OCI-LY3 (cell line): ENCODE measurements around the gene CTSE.
"Not testable (repeated sequence)": the region's sequence is repeated elsewhere in the genome, so short reads cannot be mapped to it uniquely, and the experiment has no call there.

Experiments used
- H2AFZ ChIP-seq: fragments of 200-600, 300-600 bp; shearing (Covaris generic); 2 replicates; pipeline ENCODE4 v1.6.0; 2014; ENCODE audit warnings: antibody characterized with exemption, low read depth, low read length
- H3K27ac ChIP-seq: fragments of 200-600, 300-600 bp; sonication (generic); 2 replicates; pipeline ENCODE4 v1.5.1; 2014; ENCODE audit warnings: mild to moderate bottlenecking, low read length, moderate library complexity, mixed read lengths
- H3K27me3 ChIP-seq: fragments of 200-600, 300-600 bp; sonication (generic); 2 replicates; pipeline ENCODE4 v1.6.1; 2014; ENCODE audit warnings: low read depth, low read length, mixed read lengths
- H3K36me3 ChIP-seq: fragments of 200-600, 300-600 bp; sonication (generic); replicated peaks from 2 replicates; pipeline ENCODE3; 2014; ENCODE audit warnings: low read depth, low read length, mixed read lengths
- H3K4me1 ChIP-seq: fragments of 300-600, 200-600 bp; sonication (generic); 2 replicates; pipeline ENCODE4 v1.6.1; 2014; ENCODE audit warnings: low read length, mixed read lengths
- H3K4me2 ChIP-seq: fragments of 200-600, 300-600 bp; sonication (generic); 2 replicates; pipeline ENCODE4 v1.6.1; 2014; ENCODE audit warnings: low read length, mixed read lengths
- H3K4me3 ChIP-seq: fragments of 300-600, 200-600 bp; sonication (generic); 2 replicates; pipeline ENCODE4 v1.5.1; 2014; ENCODE audit warnings: antibody characterized with exemption, mild to moderate bottlenecking, low read length, moderate library complexity
- H3K79me2 ChIP-seq: fragments of 300-600, 200-600 bp; shearing (Covaris generic); 2 replicates; pipeline ENCODE4 v1.6.1; 2014; ENCODE audit warnings: mild to moderate bottlenecking, low read length, mixed read lengths
- H3K9ac ChIP-seq: fragments of 300-600, 200-600 bp; shearing (Covaris generic); 2 replicates; pipeline ENCODE4 v1.6.0; 2014; ENCODE audit warnings: mild to moderate bottlenecking, low read length, moderate library complexity
- H3K9me3 ChIP-seq: fragments of 200-600, 300-600 bp; shearing (Covaris generic); 2 replicates; pipeline ENCODE4 v1.6.1; 2014; ENCODE audit warnings: low read length, mixed read lengths; ENCODE audit not compliant: insufficient read depth
- H4K20me1 ChIP-seq: fragments of 200-600, 300-600 bp; sonication (generic); 2 replicates; pipeline ENCODE4 v1.6.1; 2016; ENCODE audit warnings: low read length, mixed read lengths; ENCODE audit not compliant: insufficient read depth
- EZH2phosphoT487 ChIP-seq: fragments of 200-600 bp; shearing (Covaris generic); IDR thresholded peaks from 2 replicates; pipeline ENCODE4 v1.6.1; 2018; ENCODE audit warnings: antibody characterized with exemption, mixed run types, low read depth
- TF ChIP-seq, protein P1 (sequence below): fragments of 200-600, 300-600 bp; sonication (generic); IDR thresholded peaks from 2 replicates; pipeline ENCODE4 v1.5.1; 2014; ENCODE audit warnings: antibody characterized with exemption, low read length, low read depth

CTSE gene

GRCh38 chr1:206066479-206067171 is 42.9 kb upstream of the CTSE start:
- Histone ChIP-seq H4K20me1 (peaks cover 40% of the 10 kb centered on the region), H3K27ac (peak overlapping the region; percentile 98), H3K4me2 (peak overlapping the region; percentile 64), H2AFZ (no peak overlapping the region), H3K27me3 (no peaks in the 10 kb centered on the region), H3K9ac (peak overlapping the region; percentile 80), H3K36me3 (peaks cover 59% of the 10 kb centered on the region), H3K9me3 (no peaks in the 10 kb centered on the region), H3K4me1 (peaks cover 78% of the 10 kb centered on the region), H3K4me3 (peak overlapping the region; percentile 44), H3K79me2 (peaks cover 72% of the 10 kb centered on the region)
- TF ChIP-seq, protein P1, sequence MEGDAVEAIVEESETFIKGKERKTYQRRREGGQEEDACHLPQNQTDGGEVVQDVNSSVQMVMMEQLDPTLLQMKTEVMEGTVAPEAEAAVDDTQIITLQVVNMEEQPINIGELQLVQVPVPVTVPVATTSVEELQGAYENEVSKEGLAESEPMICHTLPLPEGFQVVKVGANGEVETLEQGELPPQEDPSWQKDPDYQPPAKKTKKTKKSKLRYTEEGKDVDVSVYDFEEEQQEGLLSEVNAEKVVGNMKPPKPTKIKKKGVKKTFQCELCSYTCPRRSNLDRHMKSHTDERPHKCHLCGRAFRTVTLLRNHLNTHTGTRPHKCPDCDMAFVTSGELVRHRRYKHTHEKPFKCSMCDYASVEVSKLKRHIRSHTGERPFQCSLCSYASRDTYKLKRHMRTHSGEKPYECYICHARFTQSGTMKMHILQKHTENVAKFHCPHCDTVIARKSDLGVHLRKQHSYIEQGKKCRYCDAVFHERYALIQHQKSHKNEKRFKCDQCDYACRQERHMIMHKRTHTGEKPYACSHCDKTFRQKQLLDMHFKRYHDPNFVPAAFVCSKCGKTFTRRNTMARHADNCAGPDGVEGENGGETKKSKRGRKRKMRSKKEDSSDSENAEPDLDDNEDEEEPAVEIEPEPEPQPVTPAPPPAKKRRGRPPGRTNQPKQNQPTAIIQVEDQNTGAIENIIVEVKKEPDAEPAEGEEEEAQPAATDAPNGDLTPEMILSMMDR, result no peak
- TF ChIP-seq EZH2phosphoT487, result no peak

DNA sequence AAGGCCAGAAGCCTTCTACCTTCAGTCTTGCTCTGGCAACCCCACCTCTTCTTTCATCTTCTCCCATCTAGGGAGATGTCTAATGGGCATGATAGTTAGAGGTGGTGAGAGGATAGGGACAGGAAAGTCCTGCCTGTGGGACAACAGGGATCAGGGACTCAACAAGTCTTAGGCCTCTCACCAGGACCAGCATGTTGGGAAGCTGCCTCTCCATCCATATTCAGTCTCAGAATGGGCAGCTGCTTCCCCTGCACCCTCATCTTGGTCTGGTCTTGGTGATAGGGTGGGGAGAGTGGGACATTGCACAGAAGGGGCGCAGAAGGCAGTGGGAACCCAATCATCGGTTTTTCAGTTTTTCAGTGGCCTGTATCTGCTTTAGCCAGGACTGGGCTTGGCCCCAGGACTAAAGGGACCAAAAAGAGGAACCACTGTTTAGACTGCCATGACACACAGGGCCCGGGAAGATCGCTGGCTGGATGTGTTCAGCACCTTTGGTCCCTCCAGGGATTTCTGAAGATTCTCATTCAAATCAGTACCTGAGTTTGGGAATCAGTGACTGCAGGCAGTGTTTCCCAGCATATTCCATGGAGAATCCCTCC is 42.0 kb upstream of the CTSE start:
- H3K27me3 ChIP-seq, result no peaks in the 10 kb centered on the region
- TF ChIP-seq, protein P1, result no peak
- no peak for TF ChIP-seq EZH2phosphoT487
- H3K79me2 ChIP-seq, result peaks cover 81% of the 10 kb centered on the region
- H3K9ac ChIP-seq, result peak overlapping the region; percentile 80
- H3K4me3 ChIP-seq, result peak overlapping the region; percentile 2; the same call in 1 of the 2 replicates
- peak overlapping the region; percentile 64 for H3K4me2 ChIP-seq
- H2AFZ ChIP-seq, result no peak overlapping the region
- H3K27ac ChIP-seq, result peak overlapping the region; percentile 98
- peaks cover 82% of the 10 kb centered on the region for H3K4me1 ChIP-seq
- peaks cover 49% of the 10 kb centered on the region for H4K20me1 ChIP-seq
- peaks cover 67% of the 10 kb centered on the region for H3K36me3 ChIP-seq
- H3K9me3 ChIP-seq, result no peaks in the 10 kb centered on the region

GRCh38 chr1:206064501-206064900 is 40.8 kb upstream of the CTSE start:
- not testable (repeated sequence) for H2AFZ ChIP-seq, H3K4me2 ChIP-seq, H3K4me3 ChIP-seq, H3K27me3 ChIP-seq, H3K9ac ChIP-seq, H3K9me3 ChIP-seq
- Histone ChIP-seq H3K27ac (peak overlapping the region; percentile 94), H3K79me2 (peaks cover 84% of the 10 kb centered on the region), H4K20me1 (peaks cover 61% of the 10 kb centered on the region), H3K36me3 (peaks cover 69% of the 10 kb centered on the region), H3K4me1 (peaks cover 82% of the 10 kb centered on the region)

- H3K36me3 ChIP-seq, result peaks cover 69% of the 10 kb centered on the region
- peak overlapping the region; percentile 94 for H3K27ac ChIP-seq
- not testable (repeated sequence) for H2AFZ ChIP-seq, H3K4me3 ChIP-seq, H3K27me3 ChIP-seq, H3K9ac ChIP-seq, H3K4me2 ChIP-seq, H3K9me3 ChIP-seq
- peaks cover 66% of the 10 kb centered on the region for H4K20me1 ChIP-seq
- peaks cover 82% of the 10 kb centered on the region for H3K4me1 ChIP-seq
- H3K79me2 ChIP-seq, result peaks cover 84% of the 10 kb centered on the region
Observed at GRCh38 chr1:206064001-206064400, 40.3 kb upstream of the CTSE start.

- Histone ChIP-seq H3K9me3 (no peaks in the 10 kb centered on the region), H3K4me1 (peaks cover 81% of the 10 kb centered on the region), H3K79me2 (peaks cover 84% of the 10 kb centered on the region), H3K36me3 (peaks cover 67% of the 10 kb centered on the region), H2AFZ (no peak overlapping the region), H4K20me1 (peaks cover 59% of the 10 kb centered on the region), H3K27ac (peak overlapping the region; percentile 94), H3K4me3 (peak overlapping the region; percentile 19; the same call in 1 of the 2 replicates), H3K27me3 (no peaks in the 10 kb centered on the region), H3K9ac (peak overlapping the region; percentile 16; the same call in 1 of the 2 replicates), H3K4me2 (peak overlapping the region; percentile 35)
- TF ChIP-seq, protein P1, result no peak
- TF ChIP-seq EZH2phosphoT487, result no peak
Observed at GRCh38 chr1:206062464-206062863, 38.8 kb upstream of the CTSE start.
